GM19025 (cell line): ENCODE measurements around the gene KCND1.
"Not testable (repeated sequence)": the region's sequence is repeated elsewhere in the genome, so short reads cannot be mapped to it uniquely, and the experiment has no call there.

ENCODE experiments used
- ATAC-seq: cut with Tn5 transposase; IDR thresholded peaks from one replicate; pipeline ENCODE4 v1.9.1; 2021; ENCODE audit warnings: mild to moderate bottlenecking, low read depth, moderate library complexity; ENCODE audit not compliant: unreplicated experiment

KCND1 gene

DNA sequence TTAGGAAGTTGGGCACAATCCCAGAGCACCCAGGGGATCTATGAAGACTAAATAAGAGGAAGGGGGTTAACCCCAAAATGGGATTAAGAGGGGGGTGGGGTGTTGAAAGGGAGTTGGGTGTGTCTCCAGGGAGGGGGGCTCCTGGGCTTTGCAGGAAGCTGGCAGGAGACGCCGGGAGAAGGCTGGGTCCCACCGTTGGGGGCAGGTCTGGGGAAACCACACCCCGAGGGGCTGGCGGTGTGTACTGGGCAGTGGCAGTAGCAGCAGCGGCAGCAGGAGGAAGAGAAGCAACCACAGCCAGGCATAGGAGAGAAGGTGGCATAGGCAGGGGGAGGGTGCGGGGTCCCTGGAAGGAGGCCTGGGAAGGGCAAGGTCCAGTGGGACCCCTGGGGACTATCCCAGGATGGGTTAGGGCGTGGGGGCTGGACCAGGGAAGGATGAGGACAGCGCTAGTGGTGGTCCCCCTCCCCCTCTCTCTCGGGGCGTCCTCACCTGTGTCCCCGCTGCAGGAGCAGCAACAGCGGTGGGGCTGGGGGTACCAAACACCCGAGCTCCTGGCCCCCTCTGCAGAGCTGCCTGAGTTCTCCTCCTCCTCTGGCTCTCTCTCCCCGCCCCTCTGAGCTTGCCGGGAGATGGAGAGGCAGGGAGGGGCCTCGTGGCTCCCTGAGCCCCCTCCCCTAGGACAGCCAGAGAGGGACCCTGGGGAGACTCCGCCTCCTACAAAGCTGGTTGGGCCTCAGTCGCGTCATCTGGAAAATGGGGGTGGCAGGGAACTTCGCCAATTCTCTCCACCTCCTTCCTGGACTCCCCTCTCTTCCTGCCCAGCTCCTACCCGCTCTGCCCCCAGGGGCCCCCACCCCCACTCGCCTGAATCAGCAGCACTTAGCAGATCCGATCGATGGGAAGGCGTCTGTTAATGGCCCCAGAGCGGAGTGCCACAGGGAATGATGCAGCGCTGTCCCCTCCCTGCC, at the start of gene KCND1:
TSS of gene KCND1 (minus strand) at position 596 of the 971 bp plus-strand sequence. CDS start 1,573 bp downstream, outside the sequence.
- no peak for ATAC-seq

DNA sequence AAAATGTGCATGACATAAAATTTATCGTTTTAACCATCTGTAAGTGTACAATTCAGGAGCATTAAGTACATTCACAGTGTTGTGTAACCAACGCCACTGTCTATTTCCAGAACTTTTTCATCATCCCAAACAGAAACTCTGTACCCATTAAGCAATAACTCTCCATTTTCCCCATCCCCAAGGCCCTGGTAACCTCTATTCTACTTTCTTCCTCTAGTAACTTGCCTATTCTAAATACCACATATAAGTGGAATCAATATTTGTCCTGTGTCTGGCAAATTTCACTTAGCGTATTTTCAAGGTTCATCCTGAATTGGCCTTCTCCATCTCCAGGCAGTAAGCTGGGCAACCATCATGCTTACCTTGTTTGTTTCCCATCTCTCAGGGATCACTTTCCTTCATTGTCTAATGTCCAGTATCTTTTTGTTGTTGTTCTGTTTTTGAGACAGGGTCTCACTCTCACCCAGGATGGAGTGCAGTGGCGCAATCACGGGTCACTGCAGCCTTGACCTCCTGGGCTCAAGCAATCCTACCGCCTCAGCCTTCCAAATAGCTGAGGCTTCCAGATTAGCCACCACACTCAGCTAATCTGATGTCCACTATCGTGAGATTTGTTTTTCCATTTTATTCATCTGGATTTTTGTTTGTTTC, 48.1 kb upstream of the KCND1 start:
- ATAC-seq = no peak

GRCh38 chrX:49019050-49019449, 47.4 kb upstream of the KCND1 start:
- ATAC-seq = no peak

DNA sequence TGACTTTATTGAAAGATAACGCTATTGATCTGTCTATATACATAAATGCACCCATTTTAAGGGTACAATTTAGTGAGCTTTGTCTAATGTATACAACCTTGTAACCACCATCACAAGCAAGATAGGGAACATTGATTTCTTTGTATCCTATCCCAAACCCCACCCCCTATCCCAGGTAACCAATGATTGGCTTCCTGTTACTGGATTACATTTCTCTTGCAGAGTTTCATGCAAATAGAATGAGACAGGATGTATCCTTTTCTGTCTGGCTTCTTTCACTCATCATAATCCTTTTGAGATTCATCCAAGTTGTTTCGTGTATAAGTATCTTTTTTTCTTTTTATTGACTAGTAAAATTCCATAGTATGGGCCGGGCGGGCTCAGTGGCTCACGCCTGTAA, 32.1 kb upstream of the KCND1 start:
- ATAC-seq = no peak

GRCh38 chrX:49002091-49002935, 30.7 kb upstream of the KCND1 start, which contains the start of gene GRIPAP1:
Gene GRIPAP1, minus strand, starts transcription at chrX:49002264. Its CDS starts 35 bp downstream, at chrX:49002229.
- ATAC-seq = peak; percentile 80

DNA sequence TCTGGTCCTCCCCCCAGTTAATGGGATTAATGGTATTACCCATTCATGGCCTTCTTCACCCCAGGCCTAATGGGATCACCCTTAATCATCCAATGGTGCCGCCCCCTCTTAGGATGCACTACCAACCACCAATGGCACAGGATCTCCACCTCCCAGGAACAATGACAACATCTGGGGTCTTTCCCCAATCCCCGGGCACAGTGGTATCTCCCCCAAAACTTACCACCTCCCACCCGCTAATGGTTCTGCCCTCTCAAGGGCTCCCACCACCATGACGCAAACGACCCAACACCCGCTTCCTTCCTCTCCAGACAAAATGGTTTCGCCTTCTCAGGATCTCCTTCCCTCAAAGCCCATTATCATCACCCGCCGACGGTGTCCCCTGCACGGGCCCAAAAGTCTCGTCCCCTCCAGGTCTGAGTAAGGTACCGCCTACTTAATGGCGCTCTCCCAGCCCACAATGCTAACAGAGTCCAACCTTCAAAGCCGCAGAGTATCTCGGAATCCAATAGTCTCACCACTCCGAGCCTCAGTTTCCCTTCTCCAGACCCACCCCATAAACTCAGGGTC, 30.0 kb upstream of the KCND1 start:
- ATAC-seq = peak; percentile 9

DNA sequence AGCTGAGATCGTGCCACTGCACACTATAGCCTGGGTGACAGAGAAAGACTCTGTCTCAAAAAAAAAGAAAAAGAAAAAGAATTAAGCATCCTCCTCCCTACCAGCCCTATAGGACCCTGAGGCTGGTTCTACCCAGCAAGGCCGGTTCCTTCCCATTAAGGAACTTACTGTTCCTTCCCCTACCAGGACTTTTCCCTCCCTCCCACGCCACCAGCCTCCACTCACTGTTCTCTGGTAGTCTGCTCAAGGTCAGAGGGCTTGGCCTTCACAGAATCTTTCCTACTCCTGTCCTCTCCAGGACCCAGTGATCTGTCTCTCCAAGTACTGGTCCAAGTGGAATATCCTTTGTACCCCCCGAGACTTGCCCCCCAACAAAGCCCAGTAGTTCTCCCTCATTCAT, 29.0 kb upstream of the KCND1 start:
- ATAC-seq = no peak

- no peak for ATAC-seq
Measured at GRCh38 chrX:48999030-48999429, 27.4 kb upstream of the KCND1 start.

- ATAC-seq = no peak
Measured at GRCh38 chrX:48998391-48998790, 26.7 kb upstream of the KCND1 start.

DNA sequence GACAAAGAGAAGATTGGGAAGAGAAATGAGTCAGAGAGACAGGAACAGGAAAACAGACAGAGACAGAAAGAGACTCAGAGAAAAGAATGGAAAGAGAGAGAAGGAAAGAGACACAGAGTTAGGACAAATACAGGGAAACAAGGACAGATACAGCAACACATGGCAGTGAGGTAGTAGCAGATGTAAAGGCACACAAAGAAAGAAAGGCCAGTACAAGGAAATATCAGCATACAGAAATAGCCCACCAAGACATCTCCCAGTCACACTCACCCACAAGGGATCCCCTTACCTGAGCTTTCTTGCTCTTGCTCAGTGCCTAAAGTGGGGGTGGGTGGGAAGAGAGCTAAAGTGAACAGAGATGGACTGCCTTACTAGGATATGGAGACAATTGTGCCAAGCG, 26.2 kb upstream of the KCND1 start:
- no peak for ATAC-seq

DNA sequence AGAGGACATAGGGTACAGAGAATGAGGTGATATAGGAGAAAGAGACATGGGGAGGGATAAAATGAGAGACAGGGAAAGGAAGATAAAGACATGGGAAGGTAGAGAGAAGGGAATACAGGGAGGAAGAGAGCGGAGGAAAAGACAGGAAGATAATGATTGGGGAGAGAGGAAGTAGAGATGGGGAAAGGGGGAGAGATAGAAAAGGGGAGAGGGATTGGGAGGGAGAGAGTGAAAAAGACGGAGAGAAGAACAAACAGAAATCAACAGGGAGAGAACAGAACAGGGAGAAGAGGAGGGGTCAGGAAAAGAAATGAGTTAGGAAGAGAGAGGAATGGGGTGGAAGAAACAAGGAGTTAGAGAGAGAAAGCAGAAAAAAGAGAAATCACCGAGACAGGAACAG, 25.8 kb upstream of the KCND1 start:
- no peak for ATAC-seq

GRCh38 chrX:48996969-48997368, 25.3 kb upstream of the KCND1 start:
- ATAC-seq = no peak

DNA sequence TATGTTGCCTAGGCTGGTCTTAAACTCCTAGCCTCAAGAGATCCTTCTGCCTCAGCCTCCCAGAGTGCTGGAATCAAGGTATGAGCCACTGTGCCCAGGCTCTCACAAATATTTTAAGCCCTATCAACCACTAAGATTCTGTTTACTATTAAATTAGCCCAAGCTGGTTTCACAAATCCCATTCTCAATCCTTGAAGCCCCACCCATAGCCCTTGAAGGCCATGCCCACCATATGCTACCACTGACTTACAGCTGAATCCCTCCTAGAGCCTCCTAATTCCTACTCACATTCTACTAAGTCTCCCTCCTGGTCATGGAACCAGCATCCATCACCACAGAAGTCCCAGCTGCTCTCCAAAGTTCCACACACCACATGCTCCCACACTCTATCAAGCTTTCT, 20.7 kb upstream of the KCND1 start:
- ATAC-seq = no peak

GRCh38 chrX:48989483-48989882, 17.8 kb upstream of the KCND1 start:
- ATAC-seq = no peak

- no peak for ATAC-seq
Measured at GRCh38 chrX:48983896-48984295, 12.3 kb upstream of the KCND1 start.

GRCh38 chrX:48983081-48983480, 11.4 kb upstream of the KCND1 start:
- ATAC-seq = no peak

DNA sequence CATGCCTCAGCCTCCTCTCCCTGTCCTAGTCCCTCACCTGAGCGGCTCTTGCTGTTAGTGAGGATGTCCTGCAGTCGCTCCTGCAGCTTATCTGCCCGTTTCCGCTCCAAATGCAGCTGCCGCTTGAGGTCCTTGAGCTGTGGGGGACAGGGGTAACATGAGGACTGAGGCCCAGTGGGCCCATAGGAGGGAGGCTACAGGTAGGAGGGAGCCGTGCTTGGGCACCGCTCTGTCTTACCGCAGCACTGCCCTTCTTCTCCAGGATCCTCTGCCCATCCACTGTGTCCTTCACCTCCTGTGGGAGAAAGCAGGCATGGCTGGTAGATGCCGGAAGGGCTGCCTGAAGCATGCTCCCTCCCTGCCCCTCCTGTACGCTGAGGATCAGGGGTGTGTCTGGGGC, 9.5 kb upstream of the KCND1 start:
- no peak for ATAC-seq

GRCh38 chrX:48980341-48980740, 8.7 kb upstream of the KCND1 start:
- not testable (repeated sequence) for ATAC-seq

GRCh38 chrX:48978226-48978625, 6.6 kb upstream of the KCND1 start:
- no peak for ATAC-seq

GRCh38 chrX:48976086-48976485, 4.4 kb upstream of the KCND1 start:
- ATAC-seq = no peak
